ENCODE data around the gene PDE12.

- TF ChIP-seq CTCF (IDR thresholded peaks at IDR 0.05): no peak
- no peak for TF ChIP-seq PBX3 (IDR thresholded peaks at IDR 0.05)
- TF ChIP-seq ELF1 (IDR thresholded peaks at IDR 0.05): no peak
- no peak for TF ChIP-seq EP300 (IDR thresholded peaks at IDR 0.05; ENCODE audit: borderline replicate concordance in 1 of 2, low read depth in 1 of 2, low read length in 1 of 2)
- TF ChIP-seq TAF1 (IDR thresholded peaks at IDR 0.05; ENCODE audit: borderline replicate concordance, low read depth, low read length): no peak
- TF ChIP-seq TEAD4 (IDR thresholded peaks at IDR 0.05; ENCODE audit: borderline replicate concordance, insufficient read depth): no peak
- TF ChIP-seq FOXJ3 (CRISPR knock-in tag; IDR thresholded peaks at IDR 0.05): no peak
- TF ChIP-seq ZBTB33 (IDR thresholded peaks at IDR 0.05; ENCODE audit: borderline replicate concordance, low read depth): no peak
Observed at GRCh38 chr3:57559526-57559925, 3.5 kb downstream of the PDE12 start.
